Upper lobe of left lung (tissue), 4 donors: ENCODE data around the gene SLC25A39.

Source experiments
- CTCF ChIP-seq, 6 experiments: fragments of 450-650 bp in 4 of 6; fragments of 200-600 bp in 2 of 6; sonication (generic) in 2 of 6; IDR thresholded peaks; one replicate each; pipeline ENCODE4 v1.5.1; 2016 to 2019; ENCODE audit warnings: antibody characterized with exemption in 6 of 6
- POLR2A ChIP-seq, 4 donors: fragments of 450-650 bp; IDR thresholded peaks; one replicate each; pipeline ENCODE4 v1.5.1; 2016 to 2017; ENCODE audit warnings: antibody characterized with exemption in 4 of 4, mild to moderate bottlenecking in 2 of 4

GRCh38 chr17:44308320-44308818 is 16.3 kb downstream of the SLC25A39 start, which contains the start of gene RUNDC3A:
- TF ChIP-seq CTCF (IDR thresholded peaks at IDR 0.05): no peak
- no peak for TF ChIP-seq POLR2A (IDR thresholded peaks at IDR 0.05)
